ENCODE results near the gene GLRA3.

DNA sequence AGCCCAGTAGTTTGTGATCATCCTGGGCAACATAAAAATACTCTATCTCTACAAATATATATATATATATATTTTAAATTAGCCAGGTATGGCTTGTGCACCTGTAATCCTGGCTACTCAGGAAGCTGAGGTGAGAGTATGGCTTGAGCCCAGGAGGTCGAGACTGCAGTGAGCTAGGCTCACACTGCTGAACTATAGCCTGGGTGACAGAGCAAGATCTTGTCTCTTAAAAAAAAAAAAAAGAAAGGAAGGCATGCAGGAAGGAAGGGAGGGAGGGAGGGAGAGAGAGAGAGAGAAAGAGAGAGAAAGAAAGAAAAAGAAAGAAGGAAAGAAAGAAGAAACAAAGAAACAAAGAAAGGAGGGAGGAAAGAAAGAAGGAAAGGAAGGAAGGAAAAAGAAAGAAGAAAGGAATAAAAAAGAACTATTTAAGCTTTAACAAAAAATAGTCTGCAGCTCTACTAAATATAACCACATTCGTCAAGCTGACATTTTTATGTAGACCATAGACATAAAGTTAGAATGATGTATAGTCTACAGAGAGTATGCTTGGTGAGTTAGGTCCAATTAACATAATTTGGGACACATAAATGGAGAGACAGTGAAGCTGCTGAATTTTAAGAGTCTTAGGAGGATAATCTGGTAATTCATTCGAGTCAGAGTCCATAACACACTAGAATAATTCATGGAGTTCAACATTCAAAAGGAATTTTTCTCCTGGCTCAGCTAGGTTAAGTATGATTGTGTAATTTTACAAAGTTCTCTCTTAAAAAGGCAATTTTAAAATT, 111.9 kb downstream of the GLRA3 start:
- no peak for TF ChIP-seq EP300 (conservative IDR thresholded peaks at IDR 0.05; ENCODE audit: poor library complexity, severe bottlenecking)
- TF ChIP-seq, protein P1, sequence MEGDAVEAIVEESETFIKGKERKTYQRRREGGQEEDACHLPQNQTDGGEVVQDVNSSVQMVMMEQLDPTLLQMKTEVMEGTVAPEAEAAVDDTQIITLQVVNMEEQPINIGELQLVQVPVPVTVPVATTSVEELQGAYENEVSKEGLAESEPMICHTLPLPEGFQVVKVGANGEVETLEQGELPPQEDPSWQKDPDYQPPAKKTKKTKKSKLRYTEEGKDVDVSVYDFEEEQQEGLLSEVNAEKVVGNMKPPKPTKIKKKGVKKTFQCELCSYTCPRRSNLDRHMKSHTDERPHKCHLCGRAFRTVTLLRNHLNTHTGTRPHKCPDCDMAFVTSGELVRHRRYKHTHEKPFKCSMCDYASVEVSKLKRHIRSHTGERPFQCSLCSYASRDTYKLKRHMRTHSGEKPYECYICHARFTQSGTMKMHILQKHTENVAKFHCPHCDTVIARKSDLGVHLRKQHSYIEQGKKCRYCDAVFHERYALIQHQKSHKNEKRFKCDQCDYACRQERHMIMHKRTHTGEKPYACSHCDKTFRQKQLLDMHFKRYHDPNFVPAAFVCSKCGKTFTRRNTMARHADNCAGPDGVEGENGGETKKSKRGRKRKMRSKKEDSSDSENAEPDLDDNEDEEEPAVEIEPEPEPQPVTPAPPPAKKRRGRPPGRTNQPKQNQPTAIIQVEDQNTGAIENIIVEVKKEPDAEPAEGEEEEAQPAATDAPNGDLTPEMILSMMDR (IDR thresholded peaks at IDR 0.05; ENCODE audit: poor library complexity, severe bottlenecking), result no peak
- TF ChIP-seq EZH2 (IDR thresholded peaks at IDR 0.05; ENCODE audit: borderline replicate concordance, insufficient read depth, low read length, poor library complexity, severe bottlenecking), result no peak
- no peak for TF ChIP-seq RAD21 (conservative IDR thresholded peaks at IDR 0.05)
- TF ChIP-seq TAF1 (IDR thresholded peaks at IDR 0.05; ENCODE audit: low read depth), result no peak
- TF ChIP-seq, protein P2, sequence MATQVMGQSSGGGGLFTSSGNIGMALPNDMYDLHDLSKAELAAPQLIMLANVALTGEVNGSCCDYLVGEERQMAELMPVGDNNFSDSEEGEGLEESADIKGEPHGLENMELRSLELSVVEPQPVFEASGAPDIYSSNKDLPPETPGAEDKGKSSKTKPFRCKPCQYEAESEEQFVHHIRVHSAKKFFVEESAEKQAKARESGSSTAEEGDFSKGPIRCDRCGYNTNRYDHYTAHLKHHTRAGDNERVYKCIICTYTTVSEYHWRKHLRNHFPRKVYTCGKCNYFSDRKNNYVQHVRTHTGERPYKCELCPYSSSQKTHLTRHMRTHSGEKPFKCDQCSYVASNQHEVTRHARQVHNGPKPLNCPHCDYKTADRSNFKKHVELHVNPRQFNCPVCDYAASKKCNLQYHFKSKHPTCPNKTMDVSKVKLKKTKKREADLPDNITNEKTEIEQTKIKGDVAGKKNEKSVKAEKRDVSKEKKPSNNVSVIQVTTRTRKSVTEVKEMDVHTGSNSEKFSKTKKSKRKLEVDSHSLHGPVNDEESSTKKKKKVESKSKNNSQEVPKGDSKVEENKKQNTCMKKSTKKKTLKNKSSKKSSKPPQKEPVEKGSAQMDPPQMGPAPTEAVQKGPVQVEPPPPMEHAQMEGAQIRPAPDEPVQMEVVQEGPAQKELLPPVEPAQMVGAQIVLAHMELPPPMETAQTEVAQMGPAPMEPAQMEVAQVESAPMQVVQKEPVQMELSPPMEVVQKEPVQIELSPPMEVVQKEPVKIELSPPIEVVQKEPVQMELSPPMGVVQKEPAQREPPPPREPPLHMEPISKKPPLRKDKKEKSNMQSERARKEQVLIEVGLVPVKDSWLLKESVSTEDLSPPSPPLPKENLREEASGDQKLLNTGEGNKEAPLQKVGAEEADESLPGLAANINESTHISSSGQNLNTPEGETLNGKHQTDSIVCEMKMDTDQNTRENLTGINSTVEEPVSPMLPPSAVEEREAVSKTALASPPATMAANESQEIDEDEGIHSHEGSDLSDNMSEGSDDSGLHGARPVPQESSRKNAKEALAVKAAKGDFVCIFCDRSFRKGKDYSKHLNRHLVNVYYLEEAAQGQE (IDR thresholded peaks at IDR 0.05; ENCODE audit: borderline replicate concordance), result no peak
- no peak for TF ChIP-seq MXI1 (conservative IDR thresholded peaks at IDR 0.05; ENCODE audit: poor library complexity, severe bottlenecking)
- TF ChIP-seq POLR2AphosphoS5 (IDR thresholded peaks at IDR 0.05), result no peak
- TF ChIP-seq SMC3 (conservative IDR thresholded peaks at IDR 0.05; ENCODE audit: poor library complexity), result no peak
